OCI-LY7 (cell line): ENCODE data around the gene TBKBP1. TPM values are rescaled to one million over a fixed set of nuclear protein-coding genes. Genes with fewer than 3 reads are reported as not detected.

Source experiments
- BruUV-seq: library from RNA; stranded (reverse); fragments of 400-500 nt; replicated peaks from 2 replicates; lab custom pipeline; 2021; lab: Mats Ljungman, UMichigan
- CTCF ChIA-PET: fragments of 300-600 bp; sonication (Branson Sonifier 250); formaldehyde crosslinking; loops from one replicate; lab custom pipeline; 2022; ENCODE audit warnings: antibody characterized with exemption; ENCODE audit not compliant: unreplicated experiment; lab: Charles Lee
- POLR2A ChIA-PET: fragments of 300-600 bp; sonication (Branson Sonifier 250); formaldehyde crosslinking; loops from one replicate; lab custom pipeline; 2022; ENCODE audit warnings: antibody characterized with exemption; lab: Charles Lee
- DNase-seq: peaks from one replicate; pipeline ENCODE4 v3.0.0-alpha.2; 2015; ENCODE audit warnings: low spot score
- H2AFZ ChIP-seq: fragments of 200-600 bp; sonication (generic), shearing (Covaris generic); 2 replicates; pipeline ENCODE4 v1.6.1; 2014; ENCODE audit warnings: mild to moderate bottlenecking, antibody characterized with exemption, low read length, moderate library complexity
- H3K27ac ChIP-seq: fragments of 200-600 bp; sonication (generic); 2 replicates; pipeline ENCODE4 v1.5.1; 2014; ENCODE audit warnings: mixed run types, low read depth, mild to moderate bottlenecking, moderate library complexity, low read length, inconsistent platforms; ENCODE audit not compliant: poor library complexity, severe bottlenecking
- H3K36me3 ChIP-seq: fragments of 200-600 bp; sonication (generic); 2 replicates; pipeline ENCODE4 v1.6.1; 2014; ENCODE audit warnings: mild to moderate bottlenecking, antibody characterized with exemption, low read length, moderate library complexity, mixed read lengths; ENCODE audit not compliant: insufficient read depth
- H3K4me1 ChIP-seq: fragments of 200-600 bp; sonication (generic); 2 replicates; pipeline ENCODE4 v1.5.1; 2014; ENCODE audit warnings: mild to moderate bottlenecking, low read length; ENCODE audit not compliant: insufficient read depth, poor library complexity, severe bottlenecking
- H3K4me2 ChIP-seq: fragments of 200-600 bp; sonication (generic); 2 replicates; pipeline ENCODE4 v1.6.1; 2014; ENCODE audit warnings: mild to moderate bottlenecking, low read length
- H3K4me3 ChIP-seq: fragments of 200-600 bp; sonication (generic); 2 replicates; pipeline ENCODE4 v1.5.1; 2014; ENCODE audit warnings: mild to moderate bottlenecking, low read depth, low read length; ENCODE audit not compliant: poor library complexity, severe bottlenecking
- H3K79me2 ChIP-seq: fragments of 200-600 bp; sonication (generic); 2 replicates; pipeline ENCODE4 v1.6.1; 2016; ENCODE audit warnings: low read depth, mild to moderate bottlenecking, low read length, moderate library complexity, mixed read lengths; ENCODE audit not compliant: insufficient read depth
- H3K9me2 ChIP-seq: fragments of 200-600 bp; sonication (generic); 2 replicates; pipeline ENCODE4 v1.6.1; 2016; ENCODE audit warnings: mild to moderate bottlenecking, low read length, mixed read lengths; ENCODE audit not compliant: insufficient read depth
- H3K9me3 ChIP-seq: fragments of 200-600 bp; sonication (generic); 2 replicates; pipeline ENCODE4 v1.6.1; 2014; ENCODE audit warnings: mild to moderate bottlenecking, mixed run types, low read length, mixed read lengths
- H4K20me1 ChIP-seq: fragments of 200-600 bp; sonication (generic); 2 replicates; pipeline ENCODE4 v1.6.1; 2014; ENCODE audit warnings: mild to moderate bottlenecking, antibody characterized with exemption, low read length, moderate library complexity, mixed read lengths; ENCODE audit not compliant: insufficient read depth
- CTCF ChIP-seq: fragments of 200-600 bp; sonication (generic); conservative IDR thresholded peaks from 2 replicates; pipeline ENCODE4 v1.5.1; 2014; ENCODE audit warnings: mild to moderate bottlenecking, antibody characterized with exemption, low read length, moderate library complexity, mixed read lengths
- EZH2phosphoT487 ChIP-seq: fragments of 200-600 bp; sonication (generic); IDR thresholded peaks from 2 replicates; pipeline ENCODE4 v1.6.1; 2018; ENCODE audit warnings: low read depth, borderline replicate concordance, mild to moderate bottlenecking, mixed run types, antibody characterized with exemption, low read length, moderate library complexity, mixed read lengths
- intact Hi-C: fragments of 100-400 bp; cut with micrococcal nuclease; formaldehyde crosslinking; loops from one replicate; pipeline ENCODE4 v1.10.0; 2022; ENCODE audit not compliant: unreplicated experiment
- total RNA-seq, 2 experiments: library from RNA; depleted of rRNA in 1 of 2; stranded (reverse); fragments of >200 nt in 1 of 2; shearing (Covaris generic) in 1 of 2; gene quantifications; 2 replicates each; pipeline ENCODE4 v1.2.3, GENCODE V29; 2014 to 2022

The TBKBP1 gene
- total RNA-seq, 2 experiments from 2014 or later, result 8.3 to 16.0 TPM

GRCh38 chr17:47652570-47652969 lies 41.4 kb upstream of the TBKBP1 start:
- intact Hi-C loops, result no loop called here
- Histone ChIP-seq H3K27ac (no peak overlapping the region), H3K9me2 (no peaks in the 10 kb centered on the region), H3K36me3 (peaks cover 70% of the 10 kb centered on the region), H2AFZ (no peak overlapping the region), H3K79me2 (peaks cover 82% of the 10 kb centered on the region), H3K4me2 (peak overlapping the region; percentile 94), H4K20me1 (peaks cover 45% of the 10 kb centered on the region), H3K9me3 (no peaks in the 10 kb centered on the region), H3K4me3 (peak overlapping the region; percentile 81), H3K4me1 (peaks cover 51% of the 10 kb centered on the region)
- ChIA-PET POLR2A (interaction anchor here (1.0 to 1.3 kb wide), 2 partner anchors 11 to 40 kb away, joined by 5 to 7 read pairs; no protein-coding TSS in a partner anchor), CTCF (no interaction called here)
- TF ChIP-seq CTCF, result no peak
- TF ChIP-seq EZH2phosphoT487, result no peak
- DNase-seq, result no peak
- BruUV-seq, result no TSS peak

GRCh38 chr17:47653442-47653841 lies 40.5 kb upstream of the TBKBP1 start:
- no peak overlapping the region for H3K27ac ChIP-seq
- peak overlapping the region; percentile 32 for H3K4me3 ChIP-seq
- H3K79me2 ChIP-seq, result peaks cover 82% of the 10 kb centered on the region
- no peaks in the 10 kb centered on the region for H3K9me2 ChIP-seq
- POLR2A ChIA-PET, result interaction anchor here (1.3 kb wide), 1 partner anchor 10 kb away, joined by 7 read pairs; no protein-coding TSS in a partner anchor
- TF ChIP-seq CTCF, result no peak
- no peak for TF ChIP-seq EZH2phosphoT487
- peaks cover 52% of the 10 kb centered on the region for H4K20me1 ChIP-seq
- peaks cover 78% of the 10 kb centered on the region for H3K36me3 ChIP-seq
- H3K4me2 ChIP-seq, result peak overlapping the region; percentile 94
- intact Hi-C loops, result no loop called here
- no peak overlapping the region for H2AFZ ChIP-seq
- CTCF ChIA-PET, result no interaction called here
- no peak for DNase-seq
- peaks cover 51% of the 10 kb centered on the region for H3K4me1 ChIP-seq
- H3K9me3 ChIP-seq, result no peaks in the 10 kb centered on the region
- no TSS peak for BruUV-seq

GRCh38 chr17:47654991-47655390 lies 39.0 kb upstream of the TBKBP1 start:
- Histone ChIP-seq H3K4me3 (peak overlapping the region; percentile 25), H3K9me2 (no peaks in the 10 kb centered on the region), H3K4me2 (peak overlapping the region; percentile 35), H3K36me3 (peaks cover 92% of the 10 kb centered on the region), H3K9me3 (no peaks in the 10 kb centered on the region), H3K79me2 (peaks cover 92% of the 10 kb centered on the region), H3K27ac (no peak overlapping the region), H4K20me1 (peaks cover 56% of the 10 kb centered on the region), H2AFZ (no peak overlapping the region), H3K4me1 (peaks cover 65% of the 10 kb centered on the region)
- ChIA-PET CTCF (no interaction called here), POLR2A (interaction anchor here (0.6 kb wide), 1 partner anchor 12 kb away, joined by 4 read pairs; no protein-coding TSS in a partner anchor)
- intact Hi-C loops, result no loop called here
- no peak for DNase-seq
- no TSS peak for BruUV-seq
- TF ChIP-seq EZH2phosphoT487 (no peak), CTCF (no peak)
